GM21619 (cell line): ENCODE results near the gene LDAH.
A peak's percentile ranks its signal among the peaks of the same experiment; 100 is the strongest.

Source experiments
- ATAC-seq: cut with Tn5 transposase; IDR thresholded peaks from one replicate; pipeline ENCODE4 v1.9.1; 2021; ENCODE audit not compliant: unreplicated experiment

Gene LDAH

DNA sequence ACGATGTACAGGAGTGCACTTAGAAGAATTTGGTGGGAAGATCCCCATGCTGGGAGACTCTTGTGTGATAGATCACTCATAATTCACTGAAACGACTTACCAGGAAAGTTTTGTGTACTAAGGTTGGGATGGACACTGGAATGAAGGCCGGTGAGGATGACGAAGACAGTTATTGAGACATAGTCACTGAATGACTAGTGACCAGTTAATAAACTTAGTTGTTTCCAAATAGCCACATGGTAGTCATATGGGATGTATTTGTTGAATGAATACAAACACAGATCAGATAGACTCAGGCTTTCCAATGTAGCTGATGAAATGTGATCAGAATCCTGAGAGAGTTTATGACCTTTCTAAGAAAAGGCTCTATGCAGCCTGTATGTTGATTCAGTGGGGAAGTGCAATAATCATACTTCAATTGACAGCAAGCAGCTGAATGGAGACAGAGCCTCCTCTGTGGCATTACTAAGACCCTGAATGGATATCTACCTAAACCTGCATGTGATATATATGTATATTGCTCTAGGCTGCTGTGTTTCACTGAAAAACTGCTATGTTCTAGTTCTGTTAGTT, 135.6 kb downstream of the LDAH start:
- ATAC-seq: no peak

DNA sequence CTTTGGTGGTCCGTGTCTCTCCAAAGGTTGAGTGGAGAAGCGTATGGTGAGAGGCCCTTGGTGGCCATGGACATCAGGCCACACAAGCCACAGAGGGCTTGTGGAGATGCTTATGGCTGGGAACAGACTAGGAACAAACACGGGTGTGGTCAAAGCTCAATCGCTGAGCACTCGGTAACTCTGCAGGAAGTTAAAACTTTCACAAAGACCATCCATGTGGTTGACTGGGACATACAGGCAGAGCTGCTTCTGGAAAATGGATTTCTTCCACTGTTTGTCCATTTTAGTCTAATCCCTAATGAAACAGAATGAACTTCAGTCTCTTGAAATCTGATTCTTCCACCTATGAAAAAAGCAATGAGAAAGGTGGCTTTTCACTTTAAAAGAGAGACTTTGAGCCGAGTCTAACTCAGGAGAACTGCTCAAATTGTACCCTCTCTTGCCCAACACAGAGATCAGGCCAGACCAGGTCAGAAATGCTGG, 138.3 kb downstream of the LDAH start:
- no peak for ATAC-seq

- ATAC-seq: no peak
Measured at GRCh38 chr2:20682167-20682920, 140.6 kb downstream of the LDAH start.

GRCh38 chr2:20680744-20681375, 142.0 kb downstream of the LDAH start:
- ATAC-seq: no peak

DNA sequence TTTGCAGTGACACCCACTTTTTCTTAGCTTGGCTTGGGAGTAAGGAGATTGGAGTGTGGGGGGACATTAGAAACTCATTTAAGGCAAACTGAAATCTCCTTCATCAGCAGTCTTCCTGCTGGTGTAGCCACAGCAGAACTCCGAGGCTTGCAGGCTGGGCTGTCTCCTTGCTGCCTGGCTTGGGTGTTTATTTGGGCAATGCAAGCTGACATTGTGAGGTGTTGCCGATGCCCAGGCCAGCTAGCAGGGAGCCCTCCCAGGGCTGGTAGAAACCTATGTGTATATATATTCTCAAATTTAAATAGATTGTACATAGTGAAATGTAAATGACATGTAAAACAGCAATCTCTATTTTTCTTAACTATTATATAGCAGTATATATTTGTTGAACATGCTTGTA, 144.1 kb downstream of the LDAH start:
- ATAC-seq: no peak

- no peak for ATAC-seq
Measured at GRCh38 chr2:20678086-20678395, 144.9 kb downstream of the LDAH start.

DNA sequence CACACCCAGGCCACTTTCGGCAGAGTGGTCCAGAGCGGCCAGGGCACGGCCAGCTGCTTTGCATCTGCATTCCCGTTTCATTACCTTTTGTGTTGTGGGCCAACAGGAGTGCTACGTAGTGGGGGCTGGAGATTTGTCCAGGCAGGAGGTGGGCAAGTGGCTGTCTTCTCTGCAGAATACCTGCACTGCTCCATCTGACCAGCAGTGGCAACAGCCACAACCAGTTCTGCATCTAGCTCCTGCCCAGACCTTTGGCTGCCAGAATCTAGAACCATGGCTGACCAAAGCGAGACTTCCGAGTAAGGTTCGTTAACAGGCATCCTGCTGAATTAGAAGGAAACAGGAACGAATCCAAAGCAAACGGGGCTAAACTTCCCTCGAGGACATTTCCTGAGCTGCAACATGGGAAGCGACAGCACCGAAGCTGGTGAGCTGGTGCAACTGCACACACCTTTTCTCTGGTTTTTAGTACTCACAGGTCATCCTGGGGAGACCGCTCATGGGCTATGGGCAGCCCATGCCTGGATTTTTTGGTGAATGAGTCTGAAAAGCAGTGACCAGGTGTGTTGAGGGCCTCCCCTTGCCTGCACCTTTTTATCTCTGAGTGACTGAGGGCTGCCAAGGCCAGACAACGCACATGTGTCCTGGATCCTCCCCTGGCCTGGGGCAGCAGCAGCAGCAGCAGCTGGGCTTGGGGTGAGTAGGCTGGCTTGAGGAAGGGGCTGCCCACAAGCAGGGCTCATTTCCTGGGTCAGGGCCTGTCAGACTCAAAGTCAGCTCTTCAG, 145.4 kb downstream of the LDAH start:
- peak; percentile 30 for ATAC-seq

- peak; percentile 77 for ATAC-seq
Measured at GRCh38 chr2:20676353-20677215, 146.3 kb downstream of the LDAH start.

- peak; percentile 45 for ATAC-seq
Measured at GRCh38 chr2:20675701-20676352, 147.1 kb downstream of the LDAH start.

GRCh38 chr2:20674974-20675679, 147.8 kb downstream of the LDAH start:
- no peak for ATAC-seq

- no peak for ATAC-seq
Measured at GRCh38 chr2:20674309-20674965, 148.5 kb downstream of the LDAH start.

DNA sequence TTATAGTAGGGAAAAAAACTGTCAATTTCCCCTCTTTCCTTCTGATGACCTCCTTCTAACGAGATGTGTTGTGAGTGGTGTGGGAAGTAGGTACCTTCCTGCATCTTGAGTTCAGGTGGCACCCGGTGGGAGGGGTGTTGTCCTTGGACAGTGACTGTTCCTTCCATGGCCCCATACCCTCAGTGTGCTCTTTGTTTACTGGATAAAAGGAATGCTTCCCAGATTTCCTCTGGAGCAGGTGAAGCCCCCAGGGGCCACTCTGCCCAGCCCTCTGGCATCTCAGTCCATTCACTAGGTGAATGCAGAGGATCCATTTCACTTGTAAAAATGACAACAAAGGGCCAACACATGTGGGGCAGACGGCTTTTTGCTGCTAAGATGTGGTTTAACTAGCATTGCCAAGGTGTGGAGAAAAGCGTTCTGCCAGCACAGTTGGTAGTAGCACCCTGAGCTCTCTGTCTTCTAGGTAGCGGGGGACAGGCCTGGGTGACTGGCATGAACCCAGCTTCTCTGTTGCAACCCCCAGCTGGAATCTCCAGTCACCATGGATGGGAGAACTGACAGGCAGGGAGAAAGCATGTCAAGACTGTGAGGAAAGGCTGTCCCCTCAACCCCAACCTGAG, 149.1 kb downstream of the LDAH start:
- no peak for ATAC-seq

- no peak for ATAC-seq
Measured at GRCh38 chr2:20672201-20672951, 150.5 kb downstream of the LDAH start.

- no peak for ATAC-seq
Measured at GRCh38 chr2:20671736-20672080, 151.2 kb downstream of the LDAH start.

DNA sequence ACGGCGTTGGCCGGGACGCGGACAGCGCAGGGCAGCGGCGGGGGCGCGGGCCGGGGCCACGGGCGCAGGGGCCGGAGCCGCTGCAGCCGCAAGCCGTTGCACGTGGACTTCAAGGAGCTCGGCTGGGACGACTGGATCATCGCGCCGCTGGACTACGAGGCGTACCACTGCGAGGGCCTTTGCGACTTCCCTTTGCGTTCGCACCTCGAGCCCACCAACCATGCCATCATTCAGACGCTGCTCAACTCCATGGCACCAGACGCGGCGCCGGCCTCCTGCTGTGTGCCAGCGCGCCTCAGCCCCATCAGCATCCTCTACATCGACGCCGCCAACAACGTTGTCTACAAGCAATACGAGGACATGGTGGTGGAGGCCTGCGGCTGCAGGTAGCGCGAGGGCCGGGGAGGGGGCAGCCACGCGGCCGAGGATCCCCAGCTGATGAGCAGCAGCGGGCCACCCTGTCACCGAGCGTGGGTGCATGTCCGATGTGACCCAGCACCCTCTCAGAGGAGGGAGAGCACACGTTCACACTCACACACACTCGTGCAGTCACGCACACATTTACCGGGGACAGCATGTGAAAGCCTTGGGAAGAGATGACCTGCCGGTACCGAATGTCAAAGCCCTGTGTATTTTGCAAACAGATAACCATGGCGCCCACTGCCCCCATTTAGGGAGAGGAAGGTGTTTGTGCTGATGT, 151.7 kb downstream of the LDAH start:
- ATAC-seq: no peak

GRCh38 chr2:20670315-20671035, 152.4 kb downstream of the LDAH start:
- no peak for ATAC-seq
